H9 (cell line): ENCODE data around the gene TMEM54. TPM values are rescaled to one million over a fixed set of nuclear protein-coding genes. Genes with fewer than 3 reads are reported as not detected.

Experiments used
- DNase-seq: peaks from one replicate; pipeline ENCODE4 v3.0.0-alpha.2; 2017
- H2AFZ ChIP-seq: one replicate; pipeline ENCODE4 v1.6.1; 2013; ENCODE audit warnings: mild to moderate bottlenecking, low read length, control low read depth, moderate library complexity
- H2AK5ac ChIP-seq: 2 replicates; pipeline ENCODE4 v1.6.1; 2013; ENCODE audit warnings: low read length, control low read depth, mixed read lengths; ENCODE audit not compliant: insufficient read length
- H2BK120ac ChIP-seq: one replicate; pipeline ENCODE4 v1.6.1; 2013; ENCODE audit warnings: low read depth, mild to moderate bottlenecking, low read length, control low read depth, inconsistent platforms; ENCODE audit not compliant: poor library complexity, severe bottlenecking
- H2BK12ac ChIP-seq: 2 replicates; pipeline ENCODE4 v1.6.1; 2013; ENCODE audit warnings: low read length, control low read depth, mixed read lengths, low read depth; ENCODE audit not compliant: insufficient read length
- H2BK15ac ChIP-seq: 2 replicates; pipeline ENCODE4 v1.6.1; 2013; ENCODE audit warnings: low read depth, low read length, control low read depth
- H2BK20ac ChIP-seq: one replicate; pipeline ENCODE4 v1.6.1; 2013; ENCODE audit warnings: low read depth, mild to moderate bottlenecking, low read length, control low read depth, inconsistent platforms; ENCODE audit not compliant: poor library complexity, severe bottlenecking
- H2BK5ac ChIP-seq: 2 replicates; pipeline ENCODE4 v1.6.1; 2013; ENCODE audit warnings: low read length, control low read depth, mixed read lengths; ENCODE audit not compliant: insufficient read length
- H3K14ac ChIP-seq: 2 replicates; pipeline ENCODE4 v1.6.1; 2013; ENCODE audit warnings: low read length, control low read depth; ENCODE audit not compliant: insufficient read depth
- H3K18ac ChIP-seq: 2 replicates; pipeline ENCODE4 v1.6.1; 2013; ENCODE audit warnings: low read depth, mild to moderate bottlenecking, mixed read lengths, low read length, control low read depth; ENCODE audit not compliant: insufficient read length
- H3K23ac ChIP-seq: 2 replicates; pipeline ENCODE4 v1.6.1; 2013; ENCODE audit warnings: low read length, control low read depth, mixed read lengths, low read depth; ENCODE audit not compliant: insufficient read length
- H3K23me2 ChIP-seq: 2 replicates; pipeline ENCODE4 v1.6.1; 2013; ENCODE audit warnings: low read depth, mild to moderate bottlenecking, mixed read lengths, low read length, control low read depth; ENCODE audit not compliant: insufficient read length, poor library complexity, severe bottlenecking
- H3K27ac ChIP-seq: 2 replicates; pipeline ENCODE4 v1.5.1; 2013; ENCODE audit warnings: low read length, control low read depth, mixed read lengths, low read depth; ENCODE audit not compliant: insufficient read length
- H3K27me3 ChIP-seq: 2 replicates; pipeline ENCODE4 v1.6.1; 2013; ENCODE audit warnings: low read length, control low read depth, inconsistent platforms; ENCODE audit not compliant: insufficient read depth
- H3K4ac ChIP-seq: 2 replicates; pipeline ENCODE4 v1.6.1; 2013; ENCODE audit warnings: low read depth, mild to moderate bottlenecking, control low read depth, inconsistent platforms, low read length, moderate library complexity
- H3K4me1 ChIP-seq: 2 replicates; pipeline ENCODE4 v1.6.1; 2013; ENCODE audit warnings: low read length, control low read depth, inconsistent platforms; ENCODE audit not compliant: insufficient read depth
- H3K4me2 ChIP-seq: 2 replicates; pipeline ENCODE4 v1.6.1; 2013; ENCODE audit warnings: low read length, control low read depth, mixed read lengths; ENCODE audit not compliant: insufficient read length, insufficient read depth
- H3K56ac ChIP-seq: 2 replicates; pipeline ENCODE4 v1.6.1; 2013; ENCODE audit warnings: low read depth, mild to moderate bottlenecking, mixed read lengths, low read length, control low read depth; ENCODE audit not compliant: insufficient read length
- H3K79me1 ChIP-seq: 2 replicates; pipeline ENCODE4 v1.6.1; 2013; ENCODE audit warnings: low read depth, mild to moderate bottlenecking, moderate library complexity, low read length, control low read depth, inconsistent platforms; ENCODE audit not compliant: insufficient read depth, poor library complexity, severe bottlenecking
- H3K79me2 ChIP-seq: 2 replicates; pipeline ENCODE4 v1.6.1; 2013; ENCODE audit warnings: low read length, control low read depth, inconsistent platforms; ENCODE audit not compliant: insufficient read depth
- H3K9ac ChIP-seq: 2 replicates; pipeline ENCODE4 v1.6.1; 2013; ENCODE audit warnings: low read length, control low read depth, mixed read lengths; ENCODE audit not compliant: insufficient read length; ENCODE audit errors: extremely low read depth
- H3K9me3 ChIP-seq: one replicate; pipeline ENCODE4 v1.6.1; 2013; ENCODE audit warnings: low read depth, low read length, inconsistent platforms; ENCODE audit not compliant: control insufficient read depth
- H3T11ph ChIP-seq: one replicate; pipeline ENCODE4 v1.6.1; 2013; ENCODE audit warnings: mild to moderate bottlenecking, low read length, control low read depth, inconsistent platforms
- H4K20me1 ChIP-seq: one replicate; pipeline ENCODE4 v1.6.1; 2013; ENCODE audit not compliant: control insufficient read depth, insufficient read length, insufficient read depth
- H4K5ac ChIP-seq: 2 replicates; pipeline ENCODE4 v1.6.1; 2013; ENCODE audit warnings: low read depth, mild to moderate bottlenecking, mixed read lengths, low read length, control low read depth; ENCODE audit not compliant: insufficient read length
- H4K8ac ChIP-seq: replicated peaks from 2 replicates; pipeline ENCODE4 v1.6.1; 2013; ENCODE audit warnings: low read length, control low read depth, mixed read lengths, low read depth; ENCODE audit not compliant: insufficient read length
- H4K91ac ChIP-seq: 2 replicates; pipeline ENCODE4 v1.6.1; 2013; ENCODE audit warnings: low read depth, mild to moderate bottlenecking, moderate library complexity, mixed read lengths, low read length, control low read depth; ENCODE audit not compliant: insufficient read length
- H3K27ac Mint-ChIP-seq, 3 experiments: 2 replicates in 2 of 3; 3 replicates in 1 of 3; pipeline ENCODE4 v1.8.0; 2020 to 2021; ENCODE audit warnings: mixed read lengths in 3 of 3, mild to moderate bottlenecking in 1 of 3, moderate library complexity in 1 of 3
- H3K27me3 Mint-ChIP-seq: 2 replicates; pipeline ENCODE4 v1.8.0; 2021; ENCODE audit warnings: low read depth, mild to moderate bottlenecking, moderate library complexity, mixed read lengths
- H3K36me3 Mint-ChIP-seq, 3 experiments: 2 replicates in 2 of 3; 3 replicates in 1 of 3; pipeline ENCODE4 v1.8.0; 2020 to 2021; ENCODE audit warnings: low read depth in 3 of 3, mixed read lengths in 3 of 3; ENCODE audit not compliant: insufficient read depth in 1 of 3
- H3K4me1 Mint-ChIP-seq, 2 experiments: 2 replicates each; pipeline ENCODE4 v1.8.0; 2020; ENCODE audit warnings: mixed read lengths in 2 of 2
- H3K4me3 Mint-ChIP-seq, 2 experiments: 2 replicates in 1 of 2; 3 replicates in 1 of 2; pipeline ENCODE4 v1.8.0; 2020 to 2021; ENCODE audit warnings: mild to moderate bottlenecking in 2 of 2, mixed read lengths in 2 of 2, moderate library complexity in 1 of 2
- H3K9me3 Mint-ChIP-seq, 2 experiments: 2 replicates in 1 of 2; 3 replicates in 1 of 2; pipeline ENCODE4 v1.8.0; 2020; ENCODE audit warnings: mild to moderate bottlenecking in 2 of 2, mixed read lengths in 2 of 2, moderate library complexity in 1 of 2
- CTCF ChIP-seq: fragments of 200-600 bp; sonication (generic); conservative IDR thresholded peaks from 3 replicates; pipeline ENCODE4 v1.8.0; 2021; ENCODE audit warnings: antibody characterized with exemption, mild to moderate bottlenecking
- WGBS: extraction: QIAGEN DNeasy Blood & Tissue Kit; methylation state at CpG from one replicate; pipeline ENCODE4 v1.1.7; 2013; ENCODE audit warnings: missing lambda C conversion rate, low lambda C conversion rate, mixed read lengths; ENCODE audit not compliant: insufficient read length; ENCODE audit errors: extremely low coverage; 5-methylcytosine and 5-hydroxymethylcytosine counted together
- long read RNA-seq: library from polyadenylated mRNA; unstranded; transcript quantifications from one replicate; pipeline ENCODE4 v2.0.0, GENCODE V29; 2020
- total RNA-seq: library from RNA; stranded (reverse); gene quantifications from 2 replicates; pipeline ENCODE4 v1.2.1, GENCODE V29; 2021

TMEM54 gene
- total RNA-seq: 17.2 and 17.7 TPM in 2 replicates
- long read RNA-seq: 0 reads

GRCh38 chr1:32900956-32901822 is at the start of gene TMEM54:
Gene TMEM54, minus strand, starts transcription at chr1:32901389. Its CDS starts 151 bp downstream, at chr1:32901238.
- no peak within 1 kb of the TSS for H2BK12ac ChIP-seq
- H2BK20ac ChIP-seq: no peak within 1 kb of the TSS
- peaks cover 8% of the 10 kb centered on the region for H3K23me2 ChIP-seq
- no peak within 1 kb of the TSS for H2AFZ ChIP-seq
- no peak within 1 kb of the TSS for H4K5ac ChIP-seq
- H3K9ac ChIP-seq: no peak within 1 kb of the TSS
- H3K4me3 Mint-ChIP-seq: peak within 1 kb of the TSS; percentile 66 to 90
- H3K79me1 ChIP-seq: no peaks in the 10 kb centered on the region
- no peak for DNase-seq
- H3K14ac ChIP-seq: no peak within 1 kb of the TSS; the same call in 1 of the 2 replicates
- H3K9me3 ChIP-seq: no peaks in the 10 kb centered on the region
- no peak within 1 kb of the TSS for H2AK5ac ChIP-seq
- H2BK120ac ChIP-seq: no peak within 1 kb of the TSS
- H3K79me2 ChIP-seq: no peaks in the 10 kb centered on the region
- peak within 1 kb of the TSS in 1 of 3 experiments; percentile 62; a peak in 1 of 7 replicates for H3K27ac Mint-ChIP-seq
- H3K4me1 Mint-ChIP-seq: peaks cover 15 to 24% of the 10 kb centered on the region in 2 experiments
- H3K9me3 Mint-ChIP-seq: no peaks in the 10 kb centered on the region; a peak in 2 of 5 replicates
- no peak within 1 kb of the TSS for H3T11ph ChIP-seq
- peak within 1 kb of the TSS; percentile 50 for H3K4me2 ChIP-seq
- no peaks in the 10 kb centered on the region for H4K20me1 ChIP-seq
- H3K18ac ChIP-seq: no peak within 1 kb of the TSS
- no peak within 1 kb of the TSS for H4K91ac ChIP-seq
- no peak for TF ChIP-seq CTCF
- H2BK15ac ChIP-seq: no peak within 1 kb of the TSS
- peaks cover 83% of the 10 kb centered on the region for H3K27me3 Mint-ChIP-seq
- no peaks in the 10 kb centered on the region for H3K4me1 ChIP-seq
- H3K27me3 ChIP-seq: peaks cover 22% of the 10 kb centered on the region; the same call in 1 of the 2 replicates
- WGBS: no CpG with 5 or more reads among the region's 92 CpGs
- no peak within 1 kb of the TSS for H3K23ac ChIP-seq
- H3K27ac ChIP-seq: no peak within 1 kb of the TSS
- H2BK5ac ChIP-seq: no peak within 1 kb of the TSS
- H4K8ac ChIP-seq: no peak within 1 kb of the TSS
- H3K4ac ChIP-seq: no peak within 1 kb of the TSS
- no peaks in the 10 kb centered on the region; a peak in 1 of 7 replicates for H3K36me3 Mint-ChIP-seq
- no peak within 1 kb of the TSS for H3K56ac ChIP-seq
